HG03280 (cell line): ENCODE data around the gene CBFA2T3.
"Not testable (repeated sequence)": the region's sequence is repeated elsewhere in the genome, so short reads cannot be mapped to it uniquely, and the experiment has no call there.

Experiments used
- ATAC-seq: cut with Tn5 transposase; IDR thresholded peaks from one replicate; pipeline ENCODE4 v1.9.1; 2021; ENCODE audit warnings: mild to moderate bottlenecking, moderate library complexity; ENCODE audit not compliant: unreplicated experiment

Gene CBFA2T3

GRCh38 chr16:89013111-89013510, 36.1 kb upstream of the CBFA2T3 start:
- ATAC-seq, result no peak

GRCh38 chr16:89012622-89012995, 35.6 kb upstream of the CBFA2T3 start:
- ATAC-seq, result no peak

- ATAC-seq, result no peak
Measured at GRCh38 chr16:89011909-89012621, 35.1 kb upstream of the CBFA2T3 start.

- ATAC-seq, result no peak
Measured at GRCh38 chr16:89010210-89010925, 33.4 kb upstream of the CBFA2T3 start.

- no peak for ATAC-seq
Measured at GRCh38 chr16:89009343-89010209, 32.6 kb upstream of the CBFA2T3 start.

GRCh38 chr16:89008796-89009195, 31.8 kb upstream of the CBFA2T3 start:
- not testable (repeated sequence) for ATAC-seq

- no peak for ATAC-seq
Measured at GRCh38 chr16:89007371-89008249, 30.6 kb upstream of the CBFA2T3 start.

- ATAC-seq, result no peak
Measured at GRCh38 chr16:89006036-89006752, 29.2 kb upstream of the CBFA2T3 start.

- ATAC-seq, result no peak
Measured at GRCh38 chr16:89005201-89006035, 28.4 kb upstream of the CBFA2T3 start.

- ATAC-seq, result no peak
Measured at GRCh38 chr16:89004209-89004831, 27.3 kb upstream of the CBFA2T3 start.

GRCh38 chr16:89003831-89004208, 26.8 kb upstream of the CBFA2T3 start:
- no peak for ATAC-seq

- no peak for ATAC-seq
Measured at GRCh38 chr16:89002851-89003830, 26.1 kb upstream of the CBFA2T3 start.

- not testable (repeated sequence) for ATAC-seq
Measured at GRCh38 chr16:89002081-89002480, 25.1 kb upstream of the CBFA2T3 start.

- no peak for ATAC-seq
Measured at GRCh38 chr16:89001117-89002027, 24.4 kb upstream of the CBFA2T3 start.

GRCh38 chr16:89000207-89000959, 23.4 kb upstream of the CBFA2T3 start:
- ATAC-seq, result no peak
